WTC11 (cell line): ENCODE results near the gene KCNJ13. TPM values are rescaled to one million over a fixed set of nuclear protein-coding genes. Genes with fewer than 3 reads are reported as not detected.
A peak's percentile ranks its signal among the peaks of the same experiment; 100 is the strongest.

Experiments
- ATAC-seq: fragments of 200-7000 bp; cut with Tn5 transposase; 2 replicates; pipeline ENCODE4 v1.10.0; 2021; ENCODE audit warnings: mild to moderate bottlenecking, moderate library complexity
- CTCF ChIA-PET: fragments of 300-600 bp; sonication (Branson Sonifier 250); formaldehyde crosslinking; loops from one replicate; lab custom pipeline; 2021; ENCODE audit warnings: antibody characterized with exemption; lab: Charles Lee
- POLR2A ChIA-PET: fragments of 350-600 bp; sonication (Branson Sonifier 250); formaldehyde crosslinking; loops from one replicate; lab custom pipeline; 2021; ENCODE audit warnings: antibody characterized with exemption; lab: Charles Lee
- DNase-seq: peaks from one replicate; pipeline ENCODE4 v3.0.0; 2021; ENCODE audit warnings: low spot score
- H3K27ac Mint-ChIP-seq: 2 replicates; pipeline ENCODE4 v1.8.0; 2021; ENCODE audit warnings: mixed read lengths
- H3K27me3 Mint-ChIP-seq: 2 replicates; pipeline ENCODE4 v1.8.0; 2021; ENCODE audit warnings: low read depth, mild to moderate bottlenecking, moderate library complexity, mixed read lengths
- H3K36me3 Mint-ChIP-seq: 2 replicates; pipeline ENCODE4 v1.8.0; 2021; ENCODE audit warnings: mixed read lengths
- H3K4me1 Mint-ChIP-seq: 2 replicates; pipeline ENCODE4 v1.8.0; 2022; ENCODE audit warnings: mixed read lengths
- H3K4me3 Mint-ChIP-seq: 2 replicates; pipeline ENCODE4 v1.8.0; 2021; ENCODE audit warnings: mild to moderate bottlenecking, moderate library complexity, mixed read lengths
- H3K9me3 Mint-ChIP-seq: 2 replicates; pipeline ENCODE4 v1.8.0; 2021; ENCODE audit warnings: mixed read lengths
- AR ChIP-seq: fragments of 250-450 bp; sonication (Bioruptor Pico); IDR thresholded peaks from 2 replicates; pipeline ENCODE4 v1.9.0; 2021; ENCODE audit warnings: mild to moderate bottlenecking
- ATF6 ChIP-seq: sonication (generic); formaldehyde crosslinking; IDR thresholded peaks from 2 replicates; pipeline ENCODE4 v1.8.1; 2023; ENCODE audit warnings: mild to moderate bottlenecking, missing genetic modification reagents
- CDX4 ChIP-seq: fragments of 250-450 bp; sonication (Bioruptor Pico); IDR thresholded peaks from 2 replicates; pipeline ENCODE4 v1.9.0; 2021; ENCODE audit warnings: moderate library complexity, mild to moderate bottlenecking, inconsistent platforms, borderline replicate concordance
- E2F1 ChIP-seq: sonication (generic); formaldehyde crosslinking; IDR thresholded peaks from 2 replicates; pipeline ENCODE4 v1.8.0; 2022; ENCODE audit warnings: mild to moderate bottlenecking, missing genetic modification reagents
- ERG ChIP-seq: fragments of 250-450 bp; sonication (Bioruptor Pico); IDR thresholded peaks from 2 replicates; pipeline ENCODE4 v1.8.0; 2021; ENCODE audit warnings: mild to moderate bottlenecking
- ETV6 ChIP-seq: sonication (generic); formaldehyde crosslinking; IDR thresholded peaks from 2 replicates; pipeline ENCODE4 v1.8.1; 2022; ENCODE audit warnings: mild to moderate bottlenecking, missing genetic modification reagents
- GRHL2 ChIP-seq: fragments of 250-450 bp; sonication (Bioruptor Pico); IDR thresholded peaks from 2 replicates; pipeline ENCODE4 v1.8.0; 2022; ENCODE audit warnings: mild to moderate bottlenecking, moderate library complexity; ENCODE audit not compliant: insufficient replicate concordance, severe bottlenecking
- GTF2I ChIP-seq: fragments of 250-450 bp; sonication (Bioruptor Pico); conservative IDR thresholded peaks from 2 replicates; pipeline ENCODE4 v1.4.0; 2021; ENCODE audit warnings: mild to moderate bottlenecking
- HMGA2 ChIP-seq: fragments of 250-450 bp; sonication (Bioruptor Pico); IDR thresholded peaks from 2 replicates; pipeline ENCODE4 v1.4.0; 2021; ENCODE audit warnings: mild to moderate bottlenecking, moderate library complexity
- IRF2 ChIP-seq: sonication (generic); formaldehyde crosslinking; IDR thresholded peaks from 2 replicates; pipeline ENCODE4 v1.8.0; 2022; ENCODE audit warnings: low read depth, missing genetic modification reagents, borderline replicate concordance
- NR2C2 ChIP-seq: sonication (generic); formaldehyde crosslinking; IDR thresholded peaks from 2 replicates; pipeline ENCODE4 v1.8.0; 2022; ENCODE audit warnings: mild to moderate bottlenecking, missing genetic modification reagents
- RELA ChIP-seq: sonication (generic); formaldehyde crosslinking; IDR thresholded peaks from 2 replicates; pipeline ENCODE4 v1.8.1; 2022; ENCODE audit warnings: missing genetic modification reagents, mild to moderate bottlenecking, borderline replicate concordance
- RORB ChIP-seq: fragments of 250-450 bp; sonication (Bioruptor Pico); IDR thresholded peaks from 2 replicates; pipeline ENCODE4 v1.9.0; 2021; ENCODE audit warnings: mild to moderate bottlenecking
- SMAD3 ChIP-seq: sonication (generic); formaldehyde crosslinking; IDR thresholded peaks from 2 replicates; pipeline ENCODE4 v1.8.0; 2022; ENCODE audit warnings: missing genetic modification reagents, mild to moderate bottlenecking, borderline replicate concordance
- SMAD4 ChIP-seq: sonication (generic); formaldehyde crosslinking; IDR thresholded peaks from 2 replicates; pipeline ENCODE4 v1.8.0; 2022; ENCODE audit warnings: mild to moderate bottlenecking, missing genetic modification reagents
- SOX15 ChIP-seq: fragments of 250-450 bp; sonication (Bioruptor Pico); IDR thresholded peaks from 2 replicates; pipeline ENCODE4 v1.9.0; 2021; ENCODE audit warnings: mild to moderate bottlenecking
- ZBTB21 ChIP-seq: sonication (generic); formaldehyde crosslinking; IDR thresholded peaks from 2 replicates; pipeline ENCODE4 v1.8.1; 2023; ENCODE audit warnings: mild to moderate bottlenecking, missing genetic modification reagents, borderline replicate concordance
- ZNF232 ChIP-seq: sonication (generic); formaldehyde crosslinking; IDR thresholded peaks from 2 replicates; pipeline ENCODE4 v1.8.0; 2022; ENCODE audit warnings: mild to moderate bottlenecking, missing genetic modification reagents
- ZNF281 ChIP-seq: sonication (generic); formaldehyde crosslinking; IDR thresholded peaks from 2 replicates; pipeline ENCODE4 v1.8.0; 2023; ENCODE audit warnings: mild to moderate bottlenecking, missing genetic modification reagents
- ZNF416 ChIP-seq: fragments of 250-450 bp; sonication (Bioruptor Pico); IDR thresholded peaks from 2 replicates; pipeline ENCODE4 v1.9.0; 2021; ENCODE audit warnings: mild to moderate bottlenecking, inconsistent platforms
- ZNF671 ChIP-seq: fragments of 250-450 bp; sonication (Bioruptor Pico); IDR thresholded peaks from 2 replicates; pipeline ENCODE4 v1.8.0; 2021; ENCODE audit warnings: mild to moderate bottlenecking
- total RNA-seq: library from RNA; stranded (reverse); gene quantifications from 3 replicates; pipeline ENCODE4 v1.2.3, GENCODE V29; 2021

The KCNJ13 gene
- total RNA-seq, 1 experiment from 2014 or later = not detected

- Mint-ChIP-seq H3K36me3 (peaks cover 16% of the 10 kb centered on the region), H3K27ac (no peak overlapping the region), H3K4me1 (no peaks in the 10 kb centered on the region)
- ATAC-seq = no peak
- TF ChIP-seq HMGA2 (CRISPR knock-in tag) (peak; percentile 78; the same call in 1 of the 2 replicates), SMAD4 (no peak)
- TF ChIP-seq, all 79 proteins: peak for 1
- Mint-ChIP-seq H3K4me3 (no peak overlapping the region), H3K27me3 (no peaks in the 10 kb centered on the region), H3K9me3 (no peaks in the 10 kb centered on the region)
- ChIA-PET CTCF (no interaction called here), POLR2A (no interaction called here)
- no peak for DNase-seq
Observed at GRCh38 chr2:232783278-232783677, 6.9 kb upstream of the KCNJ13 start.

- no peak overlapping the region for H3K4me3 Mint-ChIP-seq
- no peaks in the 10 kb centered on the region for H3K4me1 Mint-ChIP-seq
- no peak overlapping the region for H3K27ac Mint-ChIP-seq
- TF ChIP-seq RELA = no peak
- TF ChIP-seq ATF6 (CRISPR knock-in tag) = no peak
- TF ChIP-seq SOX15 (CRISPR knock-in tag) = no peak
- TF ChIP-seq SMAD3 = no peak
- no peak for TF ChIP-seq ZNF232 (CRISPR knock-in tag)
- TF ChIP-seq ZNF416 = no peak
- TF ChIP-seq ETV6 = no peak
- no peak for TF ChIP-seq E2F1 (CRISPR knock-in tag)
- TF ChIP-seq ZNF281 (CRISPR knock-in tag) = no peak
- TF ChIP-seq, all 79 proteins: peak for 0
- H3K27me3 Mint-ChIP-seq = no peaks in the 10 kb centered on the region
- no peaks in the 10 kb centered on the region for H3K9me3 Mint-ChIP-seq
- peaks cover 4% of the 10 kb centered on the region; the same call in 1 of the 2 replicates for H3K36me3 Mint-ChIP-seq
- ATAC-seq = no peak
- DNase-seq = no peak
- CTCF ChIA-PET = no interaction called here
- POLR2A ChIA-PET = no interaction called here
Observed at GRCh38 chr2:232781765-232782164, 5.4 kb upstream of the KCNJ13 start.

GRCh38 chr2:232779934-232780333 lies 3.6 kb upstream of the KCNJ13 start:
- CTCF ChIA-PET = no interaction called here
- ATAC-seq (no peak), DNase-seq (no peak)
- Mint-ChIP-seq H3K9me3 (no peaks in the 10 kb centered on the region), H3K27ac (no peak overlapping the region), H3K36me3 (peaks cover 4% of the 10 kb centered on the region; the same call in 1 of the 2 replicates), H3K4me1 (peaks cover 6% of the 10 kb centered on the region), H3K4me3 (no peak overlapping the region), H3K27me3 (no peaks in the 10 kb centered on the region)
- POLR2A ChIA-PET = no interaction called here
- TF ChIP-seq IRF2 (CRISPR knock-in tag) (no peak), GTF2I (CRISPR knock-in tag) (no peak), RORB (CRISPR knock-in tag) (no peak), ZNF671 (CRISPR knock-in tag) (no peak), CDX4 (CRISPR knock-in tag) (no peak), NR2C2 (CRISPR knock-in tag) (no peak), AR (CRISPR knock-in tag) (no peak), ERG (CRISPR knock-in tag) (no peak), GRHL2 (CRISPR knock-in tag) (no peak), ZNF232 (CRISPR knock-in tag) (no peak), ATF6 (CRISPR knock-in tag) (no peak), ZBTB21 (no peak)
